Calu3 (cell line): ENCODE measurements around the gene WDR38. TPM values are rescaled to one million over a fixed set of nuclear protein-coding genes. Genes with fewer than 3 reads are reported as not detected.
"Not testable (repeated sequence)": the region's sequence is repeated elsewhere in the genome, so short reads cannot be mapped to it uniquely, and the experiment has no call there.

Experiments used
- BruUV-seq: library from RNA; stranded (reverse); fragments of 400-500 nt; replicated peaks from 2 replicates; lab custom pipeline; 2021; lab: Mats Ljungman, UMichigan
- CTCF ChIA-PET: fragments of 300-600 bp; sonication (Branson Sonifier 250); formaldehyde crosslinking; loops from one replicate; lab custom pipeline; 2022; ENCODE audit warnings: antibody characterized with exemption; lab: Charles Lee
- DNase-seq: peaks from one replicate; pipeline ENCODE4 v3.0.0; 2022
- H3K27ac Mint-ChIP-seq: one replicate; pipeline ENCODE4 v1.8.0; 2022; ENCODE audit warnings: mixed read lengths; ENCODE audit not compliant: unreplicated experiment
- H3K27me3 Mint-ChIP-seq: one replicate; pipeline ENCODE4 v1.8.0; 2022; ENCODE audit warnings: mixed read lengths; ENCODE audit not compliant: unreplicated experiment
- H3K36me3 Mint-ChIP-seq: one replicate; pipeline ENCODE4 v1.8.0; 2022; ENCODE audit warnings: mild to moderate bottlenecking, moderate library complexity, mixed read lengths; ENCODE audit not compliant: insufficient read depth, unreplicated experiment
- H3K4me1 Mint-ChIP-seq: one replicate; pipeline ENCODE4 v1.8.0; 2022; ENCODE audit warnings: mild to moderate bottlenecking, low read depth, mixed read lengths; ENCODE audit not compliant: unreplicated experiment
- H3K4me3 Mint-ChIP-seq: one replicate; pipeline ENCODE4 v1.8.0; 2022; ENCODE audit warnings: mild to moderate bottlenecking, low read depth, moderate library complexity, mixed read lengths; ENCODE audit not compliant: unreplicated experiment
- H3K9me3 Mint-ChIP-seq: one replicate; pipeline ENCODE4 v1.8.0; 2022; ENCODE audit warnings: low read depth, mixed read lengths; ENCODE audit not compliant: unreplicated experiment
- CTCF ChIP-seq: fragments of 200-600 bp; IDR thresholded peaks from one replicate; pipeline ENCODE4 v1.8.0; 2022; ENCODE audit warnings: antibody characterized with exemption; ENCODE audit not compliant: unreplicated experiment
- intact Hi-C: fragments of 100-400 bp; cut with micrococcal nuclease; formaldehyde crosslinking; loops from one replicate; pipeline ENCODE4 v1.10.0; 2022; ENCODE audit not compliant: unreplicated experiment
- total RNA-seq: library from RNA; stranded (reverse); gene quantifications from 2 replicates; pipeline ENCODE4 v1.2.3, GENCODE V29; 2022

Gene WDR38
- total RNA-seq, 1 experiment from 2014 or later: not detected

- Mint-ChIP-seq H3K9me3 (no peaks in the 10 kb centered on the region), H3K4me3 (no peak overlapping the region), H3K4me1 (peaks cover 27% of the 10 kb centered on the region), H3K36me3 (no peaks in the 10 kb centered on the region), H3K27me3 (peaks cover 16% of the 10 kb centered on the region), H3K27ac (no peak overlapping the region)
- BruUV-seq: no TSS peak
- intact Hi-C loops: no loop called here
- DNase-seq: no peak
- CTCF ChIA-PET: interaction anchor here (0.6 kb wide), 1 partner anchor 1860 kb away, joined by 3 read pairs; no protein-coding TSS in a partner anchor
- TF ChIP-seq CTCF: no peak
These were observed 22.7 kb upstream of the WDR38 start for GRCh38 chr9:124830593-124830992.

GRCh38 chr9:124831642-124832364 lies 21.5 kb upstream of the WDR38 start:
- no peak for DNase-seq
- Mint-ChIP-seq H3K9me3 (no peaks in the 10 kb centered on the region), H3K4me3 (no peak overlapping the region), H3K27ac (no peak overlapping the region), H3K36me3 (no peaks in the 10 kb centered on the region), H3K4me1 (peaks cover 27% of the 10 kb centered on the region), H3K27me3 (peaks cover 16% of the 10 kb centered on the region)
- intact Hi-C loops: no loop called here
- BruUV-seq: no TSS peak
- TF ChIP-seq CTCF: no peak
- CTCF ChIA-PET: interaction anchor here (0.6 kb wide), 1 partner anchor 293 kb away, joined by 4 read pairs; no protein-coding TSS in a partner anchor

- CTCF ChIA-PET: interaction anchor here (0.7 to 0.9 kb wide), 3 partner anchors 16 to 39 kb away, joined by 3 to 6 read pairs (median 5); no protein-coding TSS in a partner anchor
These were observed 18.7 kb upstream of the WDR38 start for GRCh38 chr9:124834591-124834990.

GRCh38 chr9:124835026-124835557 lies 18.2 kb upstream of the WDR38 start:
- intact Hi-C loops: no loop called here
- no TSS peak for BruUV-seq
- Mint-ChIP-seq H3K4me3 (peak overlapping the region; percentile 37), H3K9me3 (no peaks in the 10 kb centered on the region), H3K27ac (no peak overlapping the region), H3K4me1 (peaks cover 16% of the 10 kb centered on the region), H3K27me3 (no peaks in the 10 kb centered on the region), H3K36me3 (no peaks in the 10 kb centered on the region)
- no peak for TF ChIP-seq CTCF
- DNase-seq: peak; percentile 69
- CTCF ChIA-PET: interaction anchor here (0.7 to 0.9 kb wide), 3 partner anchors 17 to 39 kb away, joined by 3 to 6 read pairs (median 5); no protein-coding TSS in a partner anchor

More at GRCh38 chr9:124834591-124834990, 18.7 kb upstream of the WDR38 start:
- DNase-seq: peak; percentile 59
- Mint-ChIP-seq H3K4me1 (peaks cover 16% of the 10 kb centered on the region), H3K27me3 (peaks cover 1% of the 10 kb centered on the region), H3K36me3 (no peaks in the 10 kb centered on the region), H3K27ac (no peak overlapping the region), H3K9me3 (no peaks in the 10 kb centered on the region), H3K4me3 (peak overlapping the region; percentile 37)
- no TSS peak for BruUV-seq
- no peak for TF ChIP-seq CTCF
- intact Hi-C loops: no loop called here

GRCh38 chr9:124838132-124838531 lies 15.1 kb upstream of the WDR38 start:
- BruUV-seq, DNase-seq, H3K36me3 Mint-ChIP-seq, H3K4me3 Mint-ChIP-seq, H3K9me3 Mint-ChIP-seq, H3K27me3 Mint-ChIP-seq, intact Hi-C loops, H3K27ac Mint-ChIP-seq: not testable (repeated sequence)
- CTCF ChIA-PET: interaction anchor here (1.0 kb wide), 1 partner anchor 67 kb away, joined by 3 read pairs; the partner anchor contains the start of gene NR6A1
- peaks cover 24% of the 10 kb centered on the region for H3K4me1 Mint-ChIP-seq

GRCh38 chr9:124838567-124839275 lies 14.5 kb upstream of the WDR38 start:
- H3K36me3 Mint-ChIP-seq, H3K4me3 Mint-ChIP-seq, intact Hi-C loops, DNase-seq, H3K27me3 Mint-ChIP-seq, BruUV-seq, H3K9me3 Mint-ChIP-seq, H3K27ac Mint-ChIP-seq: not testable (repeated sequence)
- peaks cover 24% of the 10 kb centered on the region for H3K4me1 Mint-ChIP-seq
- CTCF ChIA-PET: interaction anchor here (1.0 kb wide), 1 partner anchor 67 kb away, joined by 3 read pairs; the partner anchor contains the start of gene NR6A1
